Endothelial cell (in vitro differentiated cells): ENCODE results near the gene RPL15. TPM values are rescaled to one million over a fixed set of nuclear protein-coding genes. Genes with fewer than 3 reads are reported as not detected.

Experiments used
- DNase-seq: peaks from one replicate; pipeline ENCODE4 v3.0.0; 2021; ENCODE audit warnings: low spot score
- H3K27ac Mint-ChIP-seq: one replicate; pipeline ENCODE4 v1.8.0; 2021; ENCODE audit warnings: mixed read lengths, inconsistent platforms; ENCODE audit not compliant: unreplicated experiment
- H3K27me3 Mint-ChIP-seq: one replicate; pipeline ENCODE4 v1.8.0; 2021; ENCODE audit warnings: mild to moderate bottlenecking, moderate library complexity, mixed read lengths, inconsistent platforms; ENCODE audit not compliant: unreplicated experiment
- H3K36me3 Mint-ChIP-seq: one replicate; pipeline ENCODE4 v1.8.0; 2021; ENCODE audit warnings: mild to moderate bottlenecking, low read depth, mixed read lengths, inconsistent platforms; ENCODE audit not compliant: unreplicated experiment
- H3K4me1 Mint-ChIP-seq: one replicate; pipeline ENCODE4 v1.8.0; 2021; ENCODE audit warnings: mild to moderate bottlenecking, mixed read lengths, inconsistent platforms; ENCODE audit not compliant: unreplicated experiment
- H3K4me3 Mint-ChIP-seq: one replicate; pipeline ENCODE4 v1.8.0; 2021; ENCODE audit warnings: mild to moderate bottlenecking, mixed read lengths, inconsistent platforms; ENCODE audit not compliant: unreplicated experiment
- H3K9me3 Mint-ChIP-seq: one replicate; pipeline ENCODE4 v1.8.0; 2021; ENCODE audit warnings: mixed read lengths, inconsistent platforms; ENCODE audit not compliant: unreplicated experiment
- CTCF ChIP-seq: fragments of 200-600 bp; sonication (generic); IDR thresholded peaks from one replicate; pipeline ENCODE4 v1.5.0; 2021; ENCODE audit warnings: antibody characterized with exemption; ENCODE audit not compliant: unreplicated experiment
- total RNA-seq: library from RNA; stranded (reverse); fragmentation: NEBNext Ultra II Directional; extraction: Animal tissue kit (Norgen Biotek cat#: 25700); gene quantifications from one replicate; pipeline ENCODE4 v1.2.1, GENCODE V29; 2021; ENCODE audit not compliant: unreplicated experiment

The RPL15 gene
- total RNA-seq, 1 donor from 2014 or later: 2,853 TPM

DNA sequence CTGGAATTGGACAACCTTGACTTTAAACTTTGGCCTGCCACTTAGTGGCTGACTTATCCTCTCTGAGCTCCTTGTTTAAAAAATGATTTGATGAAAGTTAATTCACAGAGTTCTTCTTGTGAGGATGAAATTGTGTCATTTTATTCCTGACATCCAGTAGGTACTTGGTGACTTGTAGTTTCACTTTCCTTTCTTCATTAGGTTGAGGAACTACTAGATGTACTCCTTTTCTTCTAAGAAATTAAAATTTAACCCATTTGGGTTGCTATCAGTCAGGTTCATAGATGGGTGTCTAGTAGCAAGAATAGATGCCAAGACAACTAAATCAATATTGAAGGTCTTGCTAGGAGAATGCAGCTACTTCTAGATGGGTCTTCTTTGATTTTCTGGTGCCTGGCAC lies 33.4 kb downstream of the RPL15 start:
- no peak for DNase-seq
- no peaks in the 10 kb centered on the region for H3K9me3 Mint-ChIP-seq
- H3K4me3 Mint-ChIP-seq: no peak overlapping the region
- TF ChIP-seq CTCF: no peak
- H3K27ac Mint-ChIP-seq: no peak overlapping the region
- H3K36me3 Mint-ChIP-seq: peaks cover 3% of the 10 kb centered on the region
- H3K27me3 Mint-ChIP-seq: peaks cover 5% of the 10 kb centered on the region
- peaks cover 5% of the 10 kb centered on the region for H3K4me1 Mint-ChIP-seq

DNA sequence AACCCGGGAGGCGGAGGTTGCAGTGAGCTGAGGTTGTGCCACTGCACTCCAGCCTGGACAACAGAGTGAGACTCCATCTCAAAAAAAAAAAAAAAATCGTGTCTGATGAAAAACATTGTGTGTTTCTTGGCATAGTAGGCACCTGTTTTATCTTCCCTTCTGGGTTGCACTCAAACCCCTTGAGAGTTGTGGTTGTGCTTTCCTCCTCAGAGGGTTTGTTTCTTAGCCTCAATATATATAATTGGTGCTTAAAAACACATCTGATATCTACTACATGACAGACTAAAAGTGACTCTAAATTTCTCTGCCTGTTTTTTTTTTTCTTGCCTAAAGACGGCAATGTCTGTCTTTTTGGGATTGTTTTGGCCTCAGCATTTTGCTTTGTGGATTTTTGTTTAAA lies 35.7 kb downstream of the RPL15 start:
- Mint-ChIP-seq H3K27ac (no peak overlapping the region), H3K9me3 (no peaks in the 10 kb centered on the region), H3K36me3 (no peaks in the 10 kb centered on the region), H3K4me3 (no peak overlapping the region), H3K4me1 (no peaks in the 10 kb centered on the region), H3K27me3 (no peaks in the 10 kb centered on the region)
- no peak for TF ChIP-seq CTCF
- DNase-seq: no peak

- no peak for TF ChIP-seq CTCF
- H3K4me1 Mint-ChIP-seq: no peaks in the 10 kb centered on the region
- no peaks in the 10 kb centered on the region for H3K9me3 Mint-ChIP-seq
- no peak for DNase-seq
- H3K27me3 Mint-ChIP-seq: no peaks in the 10 kb centered on the region
- H3K36me3 Mint-ChIP-seq: no peaks in the 10 kb centered on the region
- H3K4me3 Mint-ChIP-seq: no peak overlapping the region
- no peak overlapping the region for H3K27ac Mint-ChIP-seq
Observed at GRCh38 chr3:23953523-23953922, 36.6 kb downstream of the RPL15 start.

GRCh38 chr3:23954144-23954543 lies 37.2 kb downstream of the RPL15 start:
- Mint-ChIP-seq H3K27me3 (no peaks in the 10 kb centered on the region), H3K4me3 (no peak overlapping the region), H3K36me3 (no peaks in the 10 kb centered on the region), H3K4me1 (no peaks in the 10 kb centered on the region), H3K9me3 (no peaks in the 10 kb centered on the region), H3K27ac (no peak overlapping the region)
- TF ChIP-seq CTCF: no peak
- DNase-seq: no peak

DNA sequence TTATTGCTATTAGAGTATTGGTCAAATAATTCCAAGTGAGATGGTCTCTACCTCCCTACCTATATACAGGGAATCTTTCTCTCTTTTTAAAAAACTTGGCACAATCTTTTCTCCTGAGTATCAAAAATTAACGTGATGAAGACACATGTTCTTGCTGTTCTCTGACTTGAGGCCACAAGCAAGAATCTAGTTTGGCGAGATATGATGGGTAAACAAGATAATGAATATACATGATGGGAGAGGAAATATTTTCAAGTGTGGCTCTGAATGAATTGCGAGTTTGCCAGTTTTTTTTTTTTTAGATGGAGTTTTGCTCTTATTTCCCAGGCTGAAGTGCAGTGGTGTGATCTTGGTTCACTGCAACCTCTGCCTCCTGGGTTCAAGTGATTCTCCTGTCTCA lies 39.8 kb downstream of the RPL15 start:
- Mint-ChIP-seq H3K27ac (no peak overlapping the region), H3K9me3 (no peaks in the 10 kb centered on the region), H3K4me1 (no peaks in the 10 kb centered on the region), H3K27me3 (peaks cover 3% of the 10 kb centered on the region), H3K36me3 (no peaks in the 10 kb centered on the region), H3K4me3 (no peak overlapping the region)
- no peak for TF ChIP-seq CTCF
- DNase-seq: no peak
